Panc1 (cell line): Measurements from ENCODE around the gene SPEG. TPM values are rescaled to one million over a fixed set of nuclear protein-coding genes. Genes with fewer than 3 reads are reported as not detected.

Experiments used
- ATAC-seq: fragments of 200-7000 bp; cut with Tn5 transposase; 2 replicates; pipeline ENCODE4 v1.9.1; 2020; ENCODE audit warnings: mild to moderate bottlenecking, moderate library complexity
- BruUV-seq: library from RNA; stranded (reverse); fragments of 400-500 nt; replicated peaks from 2 replicates; lab custom pipeline; 2021; lab: Mats Ljungman, UMichigan
- CTCF ChIA-PET: fragments of 300-600 bp; sonication (Branson Sonifier 250); formaldehyde crosslinking; loops from one replicate; lab custom pipeline; 2022; ENCODE audit warnings: antibody characterized with exemption; lab: Charles Lee
- POLR2A ChIA-PET: fragments of 300-600 bp; sonication (Branson Sonifier 250); formaldehyde crosslinking; loops from one replicate; lab custom pipeline; 2022; ENCODE audit warnings: antibody characterized with exemption; lab: Charles Lee
- DNase-seq: peaks from one replicate; pipeline ENCODE4 v3.0.0-alpha.2; 2010; ENCODE audit warnings: low read depth, low spot score
- H3K27ac ChIP-seq: 2 replicates; pipeline ENCODE4 v1.5.1; 2011; ENCODE audit warnings: mild to moderate bottlenecking, low read length, inconsistent platforms
- H3K27me3 ChIP-seq: fragments of 200-500 bp; sonication (Bioruptor generic); 2 replicates; pipeline ENCODE4 v1.6.0; 2014; ENCODE audit warnings: low read length, inconsistent platforms; ENCODE audit not compliant: control insufficient read depth, insufficient read depth
- H3K36me3 ChIP-seq: fragments of 200-500 bp; sonication (Bioruptor generic); 2 replicates; pipeline ENCODE4 v1.5.1; 2014; ENCODE audit warnings: inconsistent platforms, mild to moderate bottlenecking, low read length, moderate library complexity; ENCODE audit not compliant: control insufficient read depth, insufficient read depth
- H3K4me1 ChIP-seq: 2 replicates; pipeline ENCODE4 v1.5.1; 2011; ENCODE audit warnings: inconsistent platforms, mild to moderate bottlenecking, low read length, moderate library complexity; ENCODE audit not compliant: control insufficient read depth, insufficient read depth
- H3K4me3 ChIP-seq, 2 experiments: 2 replicates each; pipeline ENCODE4 v1.5.1; 2011 to 2012; ENCODE audit warnings: low read depth in 2 of 2, low read length in 2 of 2, mild to moderate bottlenecking in 2 of 2, inconsistent platforms in 1 of 2, moderate library complexity in 1 of 2
- H3K9me3 ChIP-seq: fragments of 200-500 bp; sonication (Bioruptor generic); 2 replicates; pipeline ENCODE4 v1.5.1; 2014; ENCODE audit warnings: low read depth, mild to moderate bottlenecking, inconsistent platforms, low read length, moderate library complexity; ENCODE audit not compliant: control insufficient read depth, insufficient read depth
- CTCF ChIP-seq: fragments of 450-650 bp; IDR thresholded peaks from 2 replicates; pipeline ENCODE4 v1.5.1; 2017; ENCODE audit warnings: mild to moderate bottlenecking
- POLR2AphosphoS5 ChIP-seq: IDR thresholded peaks from 2 replicates; pipeline ENCODE4 v1.6.1; 2012; ENCODE audit warnings: mild to moderate bottlenecking, low read depth, low read length, moderate library complexity
- SIN3A ChIP-seq: IDR thresholded peaks from 2 replicates; pipeline ENCODE4 v1.6.1; 2012; ENCODE audit warnings: low read depth, mild to moderate bottlenecking, low read length, moderate library complexity, borderline replicate concordance; ENCODE audit not compliant: insufficient read depth
- TCF7L2 ChIP-seq: IDR thresholded peaks from 2 replicates; pipeline ENCODE4 v1.6.1; 2011; ENCODE audit warnings: mild to moderate bottlenecking, low read depth, low read length, inconsistent platforms
- in situ Hi-C: cut with HindIII; loops from 2 replicates; pipeline ENCODE4 v1.10.0; 2016; ENCODE audit warnings: low sequenced_read_pairs, low pct_unique_long_range_greater_than_20kb
- intact Hi-C: fragments of 100-400 bp; cut with micrococcal nuclease; formaldehyde crosslinking; loops from one replicate; pipeline ENCODE4 v1.10.0; 2022; ENCODE audit not compliant: unreplicated experiment
- total RNA-seq: library from RNA; stranded (reverse); gene quantifications from one replicate; pipeline ENCODE4 v1.2.1, GENCODE V29; 2021; ENCODE audit not compliant: unreplicated experiment
- TF ChIP-seq, protein P1 (sequence below), 2 experiments: IDR thresholded peaks; 2 replicates each; pipeline ENCODE4 v1.6.1; 2011 to 2012; ENCODE audit warnings: low read depth in 2 of 2, control low read depth in 1 of 2, low read length in 1 of 2, mild to moderate bottlenecking in 1 of 2, moderate library complexity in 1 of 2; ENCODE audit not compliant: insufficient read depth in 1 of 2

SPEG gene
- total RNA-seq, 1 experiment from 2014 or later = 3.4 TPM

DNA sequence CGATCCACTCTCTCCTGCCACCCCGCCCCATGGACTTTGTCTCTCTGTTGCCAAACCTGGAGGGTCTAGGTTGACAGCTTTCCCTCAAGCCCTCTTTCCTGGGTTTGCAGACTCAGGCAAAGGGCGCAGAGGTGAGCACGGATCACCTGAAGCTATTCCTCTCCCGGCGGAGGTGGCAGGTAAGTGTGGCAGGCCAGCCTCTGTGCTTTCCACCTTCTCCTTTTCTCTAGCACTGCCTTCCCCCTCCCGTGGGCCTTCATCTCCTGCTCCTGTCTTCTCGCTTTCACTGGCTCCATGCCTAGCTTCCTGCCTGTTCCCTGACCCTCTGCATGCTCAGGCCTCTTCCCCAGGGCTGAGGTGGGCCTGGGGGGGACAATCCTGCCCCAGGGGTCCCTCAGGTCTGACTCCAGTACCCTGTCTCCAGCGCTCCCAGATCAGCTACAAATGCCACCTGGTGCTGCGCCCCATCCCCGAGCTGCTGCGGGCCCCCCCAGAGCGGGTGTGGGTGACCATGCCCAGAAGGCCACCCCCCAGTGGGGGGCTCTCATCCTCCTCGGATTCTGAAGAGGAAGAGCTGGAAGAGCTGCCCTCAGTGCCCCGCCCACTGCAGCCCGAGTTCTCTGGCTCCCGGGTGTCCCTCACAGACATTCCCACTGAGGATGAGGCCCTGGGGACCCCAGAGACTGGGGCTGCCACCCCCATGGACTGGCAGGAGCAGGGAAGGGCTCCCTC is 48.2 kb downstream of the SPEG start:
- Histone ChIP-seq H3K4me1 (no peaks in the 10 kb centered on the region), H3K9me3 (no peaks in the 10 kb centered on the region), H3K27ac (no peak overlapping the region), H3K36me3 (no peaks in the 10 kb centered on the region), H3K4me3 (no peak overlapping the region), H3K27me3 (no peaks in the 10 kb centered on the region)
- ChIA-PET CTCF (interaction anchor here (0.7 to 1.2 kb wide), 2 partner anchors 13 to 47 kb away, joined by 3 to 4 read pairs; no protein-coding TSS in a partner anchor), POLR2A (no interaction called here)
- BruUV-seq = no TSS peak
- DNase-seq (no peak), ATAC-seq (no peak)
- intact Hi-C loops = no loop called here
- TF ChIP-seq, protein P1, sequence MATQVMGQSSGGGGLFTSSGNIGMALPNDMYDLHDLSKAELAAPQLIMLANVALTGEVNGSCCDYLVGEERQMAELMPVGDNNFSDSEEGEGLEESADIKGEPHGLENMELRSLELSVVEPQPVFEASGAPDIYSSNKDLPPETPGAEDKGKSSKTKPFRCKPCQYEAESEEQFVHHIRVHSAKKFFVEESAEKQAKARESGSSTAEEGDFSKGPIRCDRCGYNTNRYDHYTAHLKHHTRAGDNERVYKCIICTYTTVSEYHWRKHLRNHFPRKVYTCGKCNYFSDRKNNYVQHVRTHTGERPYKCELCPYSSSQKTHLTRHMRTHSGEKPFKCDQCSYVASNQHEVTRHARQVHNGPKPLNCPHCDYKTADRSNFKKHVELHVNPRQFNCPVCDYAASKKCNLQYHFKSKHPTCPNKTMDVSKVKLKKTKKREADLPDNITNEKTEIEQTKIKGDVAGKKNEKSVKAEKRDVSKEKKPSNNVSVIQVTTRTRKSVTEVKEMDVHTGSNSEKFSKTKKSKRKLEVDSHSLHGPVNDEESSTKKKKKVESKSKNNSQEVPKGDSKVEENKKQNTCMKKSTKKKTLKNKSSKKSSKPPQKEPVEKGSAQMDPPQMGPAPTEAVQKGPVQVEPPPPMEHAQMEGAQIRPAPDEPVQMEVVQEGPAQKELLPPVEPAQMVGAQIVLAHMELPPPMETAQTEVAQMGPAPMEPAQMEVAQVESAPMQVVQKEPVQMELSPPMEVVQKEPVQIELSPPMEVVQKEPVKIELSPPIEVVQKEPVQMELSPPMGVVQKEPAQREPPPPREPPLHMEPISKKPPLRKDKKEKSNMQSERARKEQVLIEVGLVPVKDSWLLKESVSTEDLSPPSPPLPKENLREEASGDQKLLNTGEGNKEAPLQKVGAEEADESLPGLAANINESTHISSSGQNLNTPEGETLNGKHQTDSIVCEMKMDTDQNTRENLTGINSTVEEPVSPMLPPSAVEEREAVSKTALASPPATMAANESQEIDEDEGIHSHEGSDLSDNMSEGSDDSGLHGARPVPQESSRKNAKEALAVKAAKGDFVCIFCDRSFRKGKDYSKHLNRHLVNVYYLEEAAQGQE (IDR thresholded peaks at IDR 0.05; ENCODE audit: insufficient read depth in 1 of 2, low read depth in 2 of 2, low read length in 1 of 2) = no peak
- no peak for TF ChIP-seq POLR2AphosphoS5
- no peak for TF ChIP-seq TCF7L2
- no peak for TF ChIP-seq SIN3A
- no peak for TF ChIP-seq CTCF
- in situ Hi-C loops = no loop called here

- ATAC-seq = no peak
- DNase-seq = no peak
- Histone ChIP-seq H3K4me3 (peak overlapping the region in 1 of 2 experiments; percentile 8; a peak in 1 of 4 replicates), H3K36me3 (no peaks in the 10 kb centered on the region), H3K27ac (no peak overlapping the region), H3K9me3 (no peaks in the 10 kb centered on the region), H3K27me3 (no peaks in the 10 kb centered on the region), H3K4me1 (no peaks in the 10 kb centered on the region)
- intact Hi-C loops = no loop called here
- in situ Hi-C loops = no loop called here
- BruUV-seq = no TSS peak
- CTCF ChIA-PET = interaction anchor here (0.7 kb wide), 1 partner anchor 37 kb away, joined by 6 read pairs; no protein-coding TSS in a partner anchor
- TF ChIP-seq TCF7L2 (no peak), CTCF (no peak), SIN3A (no peak), POLR2AphosphoS5 (no peak)
- TF ChIP-seq, protein P1 (IDR thresholded peaks at IDR 0.05; ENCODE audit: insufficient read depth in 1 of 2, low read depth in 2 of 2, low read length in 1 of 2) = no peak
- POLR2A ChIA-PET = no interaction called here
Measured at GRCh38 chr2:219483451-219484342, 49.1 kb downstream of the SPEG start.
